ENCODE data around the gene DYNC1I2. TPM values are rescaled to one million over a fixed set of nuclear protein-coding genes. Genes with fewer than 3 reads are reported as not detected.

The DYNC1I2 gene
- total RNA-seq (2014; rRNA removed; shearing (Covaris generic); ENCODE audit: low replicate concordance), result 36.5 and 48.4 TPM in 2 replicates

DNA sequence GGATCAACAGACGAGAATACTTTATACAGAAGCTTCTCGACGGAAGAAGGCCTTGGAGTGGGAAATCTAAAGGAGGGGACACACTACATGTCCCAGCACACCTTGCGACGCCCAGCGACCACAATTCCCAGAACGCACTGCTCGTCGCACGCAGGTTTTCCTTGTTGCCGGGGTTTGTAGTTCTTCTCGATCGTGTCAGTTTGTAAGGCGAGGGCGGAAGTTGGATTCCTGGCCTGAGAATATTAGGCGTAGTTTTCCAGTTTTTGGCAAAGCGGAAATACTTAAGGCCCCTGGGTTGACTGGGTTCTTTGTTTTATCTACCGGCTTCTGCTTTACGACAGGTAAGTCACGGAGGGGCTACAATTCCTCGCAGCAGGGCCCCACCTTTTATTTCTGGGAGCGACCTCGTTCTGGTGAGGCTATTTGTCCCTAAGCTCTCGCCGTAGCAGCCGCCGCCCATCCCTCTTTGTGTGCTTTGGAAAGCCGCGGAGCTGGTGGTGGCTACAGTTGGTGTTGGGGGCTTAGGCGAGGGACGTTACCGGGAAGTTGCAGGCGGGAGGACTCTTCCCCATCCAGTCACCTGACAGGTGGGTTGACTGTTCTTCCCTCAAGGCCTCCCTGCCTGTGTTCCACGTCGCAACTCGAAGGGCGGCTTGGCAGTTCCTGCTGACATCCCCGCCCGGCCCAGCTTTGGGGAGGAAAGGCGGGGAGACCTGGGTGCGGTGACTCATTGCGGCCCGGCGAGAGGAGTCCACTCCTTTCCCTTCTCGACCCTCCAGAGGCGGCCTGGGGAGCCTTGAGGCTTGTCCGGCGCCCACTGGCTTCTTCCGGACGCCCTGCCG is at the start of gene DYNC1I2:
Gene DYNC1I2 (plus strand): TSS at position 183 of the 842 bp plus-strand sequence. CDS start 2,687 bp downstream, outside the sequence.
- peak within 1 kb of the TSS; percentile 96 for H3K4me3 ChIP-seq (ENCODE audit: low read length)

GRCh38 chr2:171651667-171652415 is 35.4 kb upstream of the DYNC1I2 start:
- H3K79me2 ChIP-seq (ENCODE audit: low read length), result no peaks in the 10 kb centered on the region
- no peaks in the 10 kb centered on the region for H3K36me3 ChIP-seq (ENCODE audit: insufficient read depth, low read length)
- no peak for DNase-seq
- peaks cover 3% of the 10 kb centered on the region; the same call in 1 of the 2 replicates for H3K9me3 ChIP-seq (ENCODE audit: low read length)
- H4K20me1 ChIP-seq (ENCODE audit: insufficient read depth, low read depth, low read length), result no peaks in the 10 kb centered on the region
- no peak overlapping the region for H2AFZ ChIP-seq (ENCODE audit: low read length)
- H3K4me1 ChIP-seq (ENCODE audit: low read length), result peaks cover 16% of the 10 kb centered on the region
- H3K9me2 ChIP-seq (replicated peaks; ENCODE audit: insufficient read depth, low read length), result no peaks in the 10 kb centered on the region
- no peaks in the 10 kb centered on the region for H3K27me3 ChIP-seq (ENCODE audit: low read length)
- no peak overlapping the region for H3K4me2 ChIP-seq (ENCODE audit: low read depth, low read length, poor library complexity, severe bottlenecking)
- H3K4me3 ChIP-seq (ENCODE audit: low read length), result no peak overlapping the region
- no peak overlapping the region for H3K27ac ChIP-seq (ENCODE audit: low read length)
- no peak overlapping the region for H3K9ac ChIP-seq (ENCODE audit: low read length)

More for the DNA sequence above, at the start of gene DYNC1I2:
- peaks cover 8% of the 10 kb centered on the region; the same call in 1 of the 2 replicates for H3K36me3 ChIP-seq (ENCODE audit: insufficient read depth, low read length)
- H3K4me1 ChIP-seq (ENCODE audit: low read length), result peaks cover 16% of the 10 kb centered on the region
- H3K9me3 ChIP-seq (ENCODE audit: low read length), result no peaks in the 10 kb centered on the region
- peak within 1 kb of the TSS; percentile 96 for H3K4me2 ChIP-seq (ENCODE audit: low read depth, low read length, poor library complexity, severe bottlenecking)
- peak; percentile 86 for DNase-seq
- H3K9ac ChIP-seq (ENCODE audit: low read length), result peak within 1 kb of the TSS; percentile 81
- no peaks in the 10 kb centered on the region for H3K27me3 ChIP-seq (ENCODE audit: low read length)
- no peak within 1 kb of the TSS for H3K27ac ChIP-seq (ENCODE audit: low read length)
- no peaks in the 10 kb centered on the region for H4K20me1 ChIP-seq (ENCODE audit: insufficient read depth, low read depth, low read length)
- peaks cover 27% of the 10 kb centered on the region for H3K79me2 ChIP-seq (ENCODE audit: low read length)
- 0 out of 2 replicates have a peak, but pooled peaks cover 3% of the 10 kb centered on the region for H3K9me2 ChIP-seq (replicated peaks; ENCODE audit: insufficient read depth, low read length)
- peak within 1 kb of the TSS; percentile 99 for H2AFZ ChIP-seq (ENCODE audit: low read length)

GRCh38 chr2:171652416-171652785 is 34.9 kb upstream of the DYNC1I2 start:
- peak; percentile 46 for DNase-seq
- no peak overlapping the region for H2AFZ ChIP-seq (ENCODE audit: low read length)
- H3K9me2 ChIP-seq (replicated peaks; ENCODE audit: insufficient read depth, low read length), result no peaks in the 10 kb centered on the region
- H3K79me2 ChIP-seq (ENCODE audit: low read length), result no peaks in the 10 kb centered on the region
- H3K4me2 ChIP-seq (ENCODE audit: low read depth, low read length, poor library complexity, severe bottlenecking), result no peak overlapping the region
- H3K4me3 ChIP-seq (ENCODE audit: low read length), result no peak overlapping the region
- peaks cover 16% of the 10 kb centered on the region for H3K4me1 ChIP-seq (ENCODE audit: low read length)
- no peaks in the 10 kb centered on the region for H4K20me1 ChIP-seq (ENCODE audit: insufficient read depth, low read depth, low read length)
- H3K9ac ChIP-seq (ENCODE audit: low read length), result no peak overlapping the region
- H3K27ac ChIP-seq (ENCODE audit: low read length), result no peak overlapping the region
- H3K27me3 ChIP-seq (ENCODE audit: low read length), result no peaks in the 10 kb centered on the region
- peaks cover 3% of the 10 kb centered on the region; the same call in 1 of the 2 replicates for H3K9me3 ChIP-seq (ENCODE audit: low read length)
- H3K36me3 ChIP-seq (ENCODE audit: insufficient read depth, low read length), result no peaks in the 10 kb centered on the region

DNA sequence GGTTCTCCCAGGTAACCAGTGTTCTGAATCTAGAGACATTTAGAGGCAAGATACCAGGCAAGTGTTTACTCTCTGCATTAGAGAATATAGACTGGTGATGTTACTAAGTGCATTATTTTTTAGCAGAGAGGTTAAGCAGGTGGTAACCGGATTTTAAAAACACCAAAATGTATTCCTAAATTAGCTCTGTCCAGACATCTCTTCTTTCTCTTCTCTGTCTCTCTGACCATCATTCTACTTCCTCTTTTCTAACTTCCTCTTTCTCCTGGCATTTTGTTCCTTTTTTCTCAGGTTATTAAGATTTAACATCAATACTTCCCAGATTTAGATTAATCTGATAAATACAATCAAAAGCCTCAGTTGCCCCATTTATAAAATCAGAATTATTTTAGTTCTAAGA is 31.7 kb upstream of the DYNC1I2 start:
- H4K20me1 ChIP-seq (ENCODE audit: insufficient read depth, low read depth, low read length), result no peaks in the 10 kb centered on the region
- H3K27ac ChIP-seq (ENCODE audit: low read length), result no peak overlapping the region
- peak; percentile 73 for DNase-seq
- H2AFZ ChIP-seq (ENCODE audit: low read length), result peak overlapping the region; percentile 63; the same call in 1 of the 2 replicates
- no peaks in the 10 kb centered on the region for H3K9me2 ChIP-seq (replicated peaks; ENCODE audit: insufficient read depth, low read length)
- H3K4me1 ChIP-seq (ENCODE audit: low read length), result peaks cover 16% of the 10 kb centered on the region
- H3K4me2 ChIP-seq (ENCODE audit: low read depth, low read length, poor library complexity, severe bottlenecking), result peak overlapping the region; percentile 65
- no peak overlapping the region for H3K9ac ChIP-seq (ENCODE audit: low read length)
- H3K79me2 ChIP-seq (ENCODE audit: low read length), result no peaks in the 10 kb centered on the region
- H3K4me3 ChIP-seq (ENCODE audit: low read length), result peak overlapping the region; percentile 30; the same call in 1 of the 2 replicates
- H3K27me3 ChIP-seq (ENCODE audit: low read length), result no peaks in the 10 kb centered on the region
- H3K9me3 ChIP-seq (ENCODE audit: low read length), result peaks cover 3% of the 10 kb centered on the region; the same call in 1 of the 2 replicates
- H3K36me3 ChIP-seq (ENCODE audit: insufficient read depth, low read length), result no peaks in the 10 kb centered on the region

DNA sequence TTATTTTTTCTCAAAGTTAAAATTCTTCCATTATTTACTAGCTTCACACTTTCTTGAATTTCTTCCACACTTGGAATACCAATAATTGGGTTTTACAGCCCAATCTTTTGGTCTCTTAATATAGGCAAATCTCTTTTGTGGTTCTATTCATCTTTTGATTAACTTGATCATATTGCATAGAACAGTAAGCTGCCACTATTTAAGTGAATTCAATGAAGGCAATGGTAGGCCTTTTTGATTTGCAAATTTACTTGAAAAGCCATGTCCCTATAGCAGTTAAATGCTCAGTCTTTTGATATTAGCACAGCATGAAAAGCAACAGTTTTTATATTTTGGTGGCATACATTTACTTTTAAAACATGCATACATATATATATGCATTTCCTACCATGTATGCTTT is 20.2 kb upstream of the DYNC1I2 start:
- DNase-seq, result no peak
- H3K9ac ChIP-seq (ENCODE audit: low read length), result no peak overlapping the region
- H4K20me1 ChIP-seq (ENCODE audit: insufficient read depth, low read depth, low read length), result no peaks in the 10 kb centered on the region
- H3K4me1 ChIP-seq (ENCODE audit: low read length), result no peaks in the 10 kb centered on the region
- no peaks in the 10 kb centered on the region for H3K9me2 ChIP-seq (replicated peaks; ENCODE audit: insufficient read depth, low read length)
- H3K27me3 ChIP-seq (ENCODE audit: low read length), result no peaks in the 10 kb centered on the region
- H3K79me2 ChIP-seq (ENCODE audit: low read length), result no peaks in the 10 kb centered on the region
- H2AFZ ChIP-seq (ENCODE audit: low read length), result no peak overlapping the region
- H3K36me3 ChIP-seq (ENCODE audit: insufficient read depth, low read length), result no peaks in the 10 kb centered on the region
- no peak overlapping the region for H3K4me2 ChIP-seq (ENCODE audit: low read depth, low read length, poor library complexity, severe bottlenecking)
- H3K4me3 ChIP-seq (ENCODE audit: low read length), result no peak overlapping the region
- no peak overlapping the region for H3K27ac ChIP-seq (ENCODE audit: low read length)
- H3K9me3 ChIP-seq (ENCODE audit: low read length), result no peaks in the 10 kb centered on the region

DNA sequence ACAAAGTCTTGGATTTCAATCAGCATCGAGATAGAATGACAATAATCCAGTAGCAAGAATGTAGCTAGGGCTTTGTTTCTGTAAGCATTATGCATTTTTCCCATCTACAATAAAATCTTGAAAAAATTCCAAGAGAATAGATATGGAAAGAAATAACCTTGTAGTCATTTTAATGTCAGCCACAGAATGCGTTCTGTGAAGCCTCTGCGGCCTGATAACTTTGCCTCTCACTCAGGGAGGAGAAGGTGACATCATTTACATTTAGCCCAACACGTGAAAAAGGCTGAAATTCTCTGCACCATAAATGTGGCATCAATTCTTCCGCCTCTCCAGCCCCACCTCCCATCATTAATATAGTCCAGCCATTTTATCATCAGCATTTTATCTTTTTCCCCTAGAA is 19.1 kb upstream of the DYNC1I2 start:
- Histone ChIP-seq H3K9me2 (replicated peaks; ENCODE audit: insufficient read depth, low read length) (no peaks in the 10 kb centered on the region), H3K27me3 (ENCODE audit: low read length) (no peaks in the 10 kb centered on the region), H3K4me1 (ENCODE audit: low read length) (no peaks in the 10 kb centered on the region), H3K27ac (ENCODE audit: low read length) (no peak overlapping the region), H4K20me1 (ENCODE audit: insufficient read depth, low read depth, low read length) (no peaks in the 10 kb centered on the region), H3K4me3 (ENCODE audit: low read length) (no peak overlapping the region), H2AFZ (ENCODE audit: low read length) (no peak overlapping the region), H3K9me3 (ENCODE audit: low read length) (no peaks in the 10 kb centered on the region), H3K79me2 (ENCODE audit: low read length) (no peaks in the 10 kb centered on the region), H3K36me3 (ENCODE audit: insufficient read depth, low read length) (no peaks in the 10 kb centered on the region), H3K4me2 (ENCODE audit: low read depth, low read length, poor library complexity, severe bottlenecking) (no peak overlapping the region), H3K9ac (ENCODE audit: low read length) (no peak overlapping the region)
- no peak for DNase-seq

DNA sequence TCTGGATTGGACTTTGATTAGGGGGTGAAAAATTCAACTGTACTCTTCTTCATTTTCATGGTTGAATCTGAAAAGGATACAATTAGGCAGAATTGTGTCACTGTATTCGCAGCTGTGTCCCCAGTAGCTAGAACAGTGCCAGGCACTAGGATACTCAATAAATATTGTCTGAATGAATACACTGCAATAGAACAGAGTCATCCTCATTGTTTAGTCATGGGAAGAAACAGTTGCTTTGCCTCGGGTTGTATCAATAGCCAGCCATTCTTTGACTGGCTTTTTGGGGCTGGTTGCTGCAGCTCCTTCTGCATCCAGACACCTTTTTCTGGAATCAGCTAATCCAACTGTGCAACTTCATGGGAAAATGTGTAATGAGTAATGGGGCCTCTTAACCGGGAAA is 18.1 kb upstream of the DYNC1I2 start:
- Histone ChIP-seq H3K4me2 (ENCODE audit: low read depth, low read length, poor library complexity, severe bottlenecking) (no peak overlapping the region), H2AFZ (ENCODE audit: low read length) (no peak overlapping the region), H3K27me3 (ENCODE audit: low read length) (no peaks in the 10 kb centered on the region), H3K9ac (ENCODE audit: low read length) (no peak overlapping the region), H4K20me1 (ENCODE audit: insufficient read depth, low read depth, low read length) (no peaks in the 10 kb centered on the region), H3K4me1 (ENCODE audit: low read length) (no peaks in the 10 kb centered on the region), H3K9me2 (replicated peaks; ENCODE audit: insufficient read depth, low read length) (no peaks in the 10 kb centered on the region), H3K9me3 (ENCODE audit: low read length) (no peaks in the 10 kb centered on the region), H3K27ac (ENCODE audit: low read length) (no peak overlapping the region), H3K36me3 (ENCODE audit: insufficient read depth, low read length) (no peaks in the 10 kb centered on the region), H3K79me2 (ENCODE audit: low read length) (no peaks in the 10 kb centered on the region), H3K4me3 (ENCODE audit: low read length) (no peak overlapping the region)
- DNase-seq, result no peak

DNA sequence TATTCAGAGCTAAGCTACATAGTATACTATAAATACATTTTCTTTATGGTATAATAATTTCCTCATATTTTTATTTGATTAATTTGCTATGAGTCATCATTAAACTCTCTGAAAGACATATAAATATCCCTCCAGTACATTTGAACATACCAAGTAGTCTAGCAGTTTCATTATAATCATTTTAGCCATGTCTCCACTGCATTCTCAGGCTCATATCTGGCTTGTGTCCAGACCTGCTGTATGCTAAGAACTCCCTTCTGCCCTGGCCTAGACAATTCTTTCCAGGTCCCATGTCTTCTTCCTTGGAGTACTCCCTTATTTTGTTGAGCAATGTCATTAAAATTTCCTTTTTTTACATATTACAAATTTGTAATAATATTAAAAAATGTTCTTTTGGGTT is 16.6 kb upstream of the DYNC1I2 start:
- no peaks in the 10 kb centered on the region for H3K79me2 ChIP-seq (ENCODE audit: low read length)
- no peaks in the 10 kb centered on the region for H4K20me1 ChIP-seq (ENCODE audit: insufficient read depth, low read depth, low read length)
- H3K36me3 ChIP-seq (ENCODE audit: insufficient read depth, low read length), result no peaks in the 10 kb centered on the region
- H2AFZ ChIP-seq (ENCODE audit: low read length), result no peak overlapping the region
- H3K4me1 ChIP-seq (ENCODE audit: low read length), result no peaks in the 10 kb centered on the region; the same call in 1 of the 2 replicates
- no peak overlapping the region for H3K4me3 ChIP-seq (ENCODE audit: low read length)
- no peak overlapping the region for H3K27ac ChIP-seq (ENCODE audit: low read length)
- no peaks in the 10 kb centered on the region for H3K27me3 ChIP-seq (ENCODE audit: low read length)
- no peaks in the 10 kb centered on the region for H3K9me2 ChIP-seq (replicated peaks; ENCODE audit: insufficient read depth, low read length)
- no peak for DNase-seq
- H3K9me3 ChIP-seq (ENCODE audit: low read length), result no peaks in the 10 kb centered on the region
- no peak overlapping the region for H3K4me2 ChIP-seq (ENCODE audit: low read depth, low read length, poor library complexity, severe bottlenecking)
- H3K9ac ChIP-seq (ENCODE audit: low read length), result no peak overlapping the region
